Omental fat pad (tissue), 4 donors: ENCODE results near the gene CABLES1. TPM values are rescaled to one million over a fixed set of nuclear protein-coding genes. Genes with fewer than 3 reads are reported as not detected.

Experiments used
- ATAC-seq: fragments of 150-250 bp; one replicate; pipeline ENCODE4 v1.9.1; 2016; ENCODE audit warnings: mild to moderate bottlenecking, moderate library complexity; ENCODE audit not compliant: low FRiP score
- DNase-seq: peaks from one replicate; pipeline ENCODE4 v3.0.0-alpha.2; 2019; ENCODE audit warnings: low spot score
- total RNA-seq, 4 donors: library from RNA; depleted of rRNA; stranded (reverse); fragments of >200 nt; gene quantifications; one replicate each; pipeline ENCODE4 v1.1.0, GENCODE V29; 2016
- TF ChIP-seq, protein P1 (sequence below), 3 donors: fragments of 450-650 bp; IDR thresholded peaks; one replicate each; pipeline ENCODE4 v1.5.1; 2016 to 2017; ENCODE audit warnings: antibody characterized with exemption in 3 of 3, mild to moderate bottlenecking in 3 of 3, moderate library complexity in 2 of 3

Gene CABLES1
- total RNA-seq, 4 donors from 2014 or later = 24.4 to 95.9 (median 30.4) TPM

DNA sequence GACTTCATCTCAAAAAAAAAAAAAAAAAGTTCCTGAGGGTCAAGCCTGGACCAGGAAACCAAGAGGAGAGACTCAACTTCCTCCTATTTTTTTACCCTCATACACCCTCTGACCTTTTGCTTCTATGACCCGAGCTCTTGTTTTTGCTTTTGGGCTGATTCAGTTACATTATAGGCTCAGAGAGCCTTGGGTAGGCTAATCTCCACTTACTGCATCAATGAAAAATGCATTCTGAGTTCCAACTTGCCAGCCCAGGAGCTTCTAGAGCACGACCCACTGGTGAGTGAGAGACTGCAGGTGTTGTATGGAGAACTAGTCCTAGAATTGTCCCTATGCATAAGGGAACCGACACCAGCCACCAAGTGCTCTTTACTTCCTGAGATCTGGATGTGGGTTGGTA lies 91.1 kb downstream of the CABLES1 start:
- ATAC-seq (no peak), DNase-seq (no peak)
- TF ChIP-seq, protein P1, sequence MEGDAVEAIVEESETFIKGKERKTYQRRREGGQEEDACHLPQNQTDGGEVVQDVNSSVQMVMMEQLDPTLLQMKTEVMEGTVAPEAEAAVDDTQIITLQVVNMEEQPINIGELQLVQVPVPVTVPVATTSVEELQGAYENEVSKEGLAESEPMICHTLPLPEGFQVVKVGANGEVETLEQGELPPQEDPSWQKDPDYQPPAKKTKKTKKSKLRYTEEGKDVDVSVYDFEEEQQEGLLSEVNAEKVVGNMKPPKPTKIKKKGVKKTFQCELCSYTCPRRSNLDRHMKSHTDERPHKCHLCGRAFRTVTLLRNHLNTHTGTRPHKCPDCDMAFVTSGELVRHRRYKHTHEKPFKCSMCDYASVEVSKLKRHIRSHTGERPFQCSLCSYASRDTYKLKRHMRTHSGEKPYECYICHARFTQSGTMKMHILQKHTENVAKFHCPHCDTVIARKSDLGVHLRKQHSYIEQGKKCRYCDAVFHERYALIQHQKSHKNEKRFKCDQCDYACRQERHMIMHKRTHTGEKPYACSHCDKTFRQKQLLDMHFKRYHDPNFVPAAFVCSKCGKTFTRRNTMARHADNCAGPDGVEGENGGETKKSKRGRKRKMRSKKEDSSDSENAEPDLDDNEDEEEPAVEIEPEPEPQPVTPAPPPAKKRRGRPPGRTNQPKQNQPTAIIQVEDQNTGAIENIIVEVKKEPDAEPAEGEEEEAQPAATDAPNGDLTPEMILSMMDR (IDR thresholded peaks at IDR 0.05) = no peak

DNA sequence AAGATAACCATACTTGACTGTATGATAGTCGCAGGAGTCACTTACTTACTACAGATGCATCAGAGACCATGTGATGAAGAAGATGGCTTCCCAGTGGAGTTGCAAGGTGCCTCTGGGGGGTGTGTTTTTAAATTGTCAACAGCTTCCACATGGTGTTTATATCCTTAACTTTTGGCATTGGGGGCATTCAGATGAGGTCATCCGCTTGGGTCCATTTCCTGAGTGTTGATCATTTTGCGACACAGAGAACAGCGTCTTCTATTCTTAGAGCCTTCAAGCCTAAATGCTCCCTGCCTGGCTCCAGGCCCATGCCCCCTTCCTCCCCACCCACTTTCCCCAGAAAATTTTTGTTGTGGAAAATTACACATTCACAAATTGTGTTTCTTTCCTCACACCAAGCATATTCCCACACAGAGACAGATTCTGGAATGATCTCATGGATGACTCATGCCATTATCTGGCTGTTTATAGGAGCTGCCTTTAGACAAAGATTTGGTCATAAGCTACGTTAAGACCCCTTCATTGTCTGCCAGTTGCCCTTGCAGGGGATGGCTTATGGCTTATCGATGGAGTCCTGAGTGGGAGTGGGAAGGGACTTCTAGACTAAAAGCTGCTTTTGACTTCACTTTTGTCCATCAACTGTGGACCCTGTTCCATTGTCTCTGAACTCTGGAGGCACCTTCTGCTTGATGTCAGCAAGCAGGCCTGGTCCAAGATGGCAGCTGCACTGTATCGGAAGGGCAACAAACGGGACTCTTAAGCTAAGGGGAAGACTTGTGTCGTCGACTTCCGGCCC lies 91.8 kb downstream of the CABLES1 start:
- peak; percentile 49 for ATAC-seq
- DNase-seq = no peak
- TF ChIP-seq, protein P1 (IDR thresholded peaks at IDR 0.05) = no peak

DNA sequence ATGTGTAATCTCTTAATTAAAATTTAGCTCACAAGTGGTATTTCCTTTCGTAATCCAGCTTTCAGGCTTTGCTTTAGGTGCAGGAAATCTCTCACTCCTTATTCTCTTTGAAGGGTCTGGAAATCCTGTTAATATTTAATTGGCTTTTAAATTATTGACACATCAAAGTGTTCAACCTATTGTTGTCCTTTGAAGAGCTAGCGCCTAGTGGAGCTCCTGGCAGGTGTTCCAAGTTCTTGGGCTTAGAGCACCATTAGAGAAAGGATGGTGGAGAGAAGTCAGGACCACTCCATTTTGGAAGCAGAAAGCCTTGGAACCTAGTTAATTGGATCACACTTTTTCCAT lies 92.4 kb downstream of the CABLES1 start:
- TF ChIP-seq, protein P1 (IDR thresholded peaks at IDR 0.05) = no peak
- DNase-seq = no peak
- no peak for ATAC-seq

DNA sequence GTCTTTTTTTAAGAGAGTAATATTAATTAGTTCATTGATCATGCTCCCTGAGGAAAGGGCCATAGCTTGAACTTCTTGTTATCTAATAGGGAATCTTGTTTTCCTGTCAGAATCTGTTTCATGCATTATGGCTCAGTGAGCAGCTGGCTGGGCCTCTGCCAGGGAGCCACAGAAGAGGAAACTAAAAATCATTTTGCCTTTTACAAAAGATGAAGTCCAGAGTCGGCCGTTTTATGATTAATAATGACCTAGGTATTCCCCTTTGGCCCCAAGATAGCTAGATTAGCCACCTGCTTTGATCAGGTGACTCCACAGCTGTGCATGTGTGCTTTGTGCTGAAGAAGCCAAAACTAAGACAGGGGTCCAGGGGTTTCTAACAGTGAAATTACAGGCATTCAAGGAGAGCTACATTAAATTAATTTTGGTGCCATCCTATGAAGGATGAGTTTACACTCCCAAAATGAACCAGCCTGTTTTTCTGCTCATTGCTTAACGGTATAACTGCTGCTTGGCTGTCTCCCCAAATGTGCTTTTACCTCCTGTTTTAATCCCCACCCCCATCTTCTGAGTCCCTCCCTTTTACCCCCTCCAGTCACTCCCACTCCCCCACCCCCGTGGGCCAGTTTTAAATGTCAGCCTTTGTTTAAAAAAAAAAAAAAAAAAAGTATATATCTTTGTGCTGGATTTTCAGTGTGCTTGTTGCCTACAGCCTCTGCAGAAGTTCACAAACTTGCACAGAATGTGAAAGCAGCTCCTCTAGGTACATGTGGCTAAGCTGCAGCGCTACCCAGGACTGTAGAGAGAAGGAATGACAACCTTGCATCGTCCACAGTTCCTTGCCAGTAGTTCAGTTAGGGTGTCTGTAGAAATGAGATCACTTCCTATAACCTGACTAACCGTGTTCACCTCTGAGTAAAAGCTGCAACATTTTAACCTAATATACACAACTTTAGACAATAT lies 93.1 kb downstream of the CABLES1 start:
- TF ChIP-seq, protein P1 (IDR thresholded peaks at IDR 0.05) = no peak
- ATAC-seq (peak; percentile 34), DNase-seq (no peak)

DNA sequence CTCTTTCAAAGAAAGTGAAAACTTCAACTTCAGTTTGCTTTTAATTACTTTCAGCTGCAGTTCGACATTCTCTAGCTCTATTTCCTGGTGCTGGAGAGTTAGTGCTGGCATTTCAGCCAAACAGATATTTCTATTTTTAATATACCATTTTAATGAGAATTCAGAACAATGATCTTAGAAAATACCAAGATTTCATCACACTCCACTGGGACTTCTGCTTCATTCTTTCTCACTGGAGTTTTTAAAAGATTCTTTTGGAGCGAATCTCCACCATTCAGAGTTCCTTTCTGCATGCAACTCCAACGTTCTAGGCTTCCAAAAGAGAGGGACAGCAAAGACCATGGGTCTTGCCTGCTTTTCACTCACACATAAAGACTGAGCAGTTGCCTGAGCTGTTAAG lies 94.2 kb downstream of the CABLES1 start:
- ATAC-seq (no peak), DNase-seq (no peak)
- TF ChIP-seq, protein P1 (IDR thresholded peaks at IDR 0.05) = no peak

DNA sequence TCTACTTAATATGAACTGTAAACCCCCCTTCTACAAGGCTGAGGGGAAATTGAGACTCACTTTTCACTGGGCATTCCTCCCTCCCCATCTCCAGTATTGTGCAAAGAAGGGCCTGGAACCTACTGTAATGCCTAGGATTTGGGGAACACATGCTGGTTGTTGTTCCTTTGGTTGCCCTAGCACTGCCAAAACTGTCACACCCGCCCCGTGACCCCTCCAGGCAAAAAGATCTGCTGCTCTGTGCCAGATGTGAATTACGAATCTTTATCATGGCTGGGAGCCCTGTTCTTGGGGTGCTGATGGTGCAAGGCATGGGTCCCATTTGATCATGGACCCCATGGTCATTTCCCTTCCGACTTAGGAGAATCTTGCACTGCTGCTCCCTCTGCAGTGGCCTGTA lies 95.4 kb downstream of the CABLES1 start:
- TF ChIP-seq, protein P1 (IDR thresholded peaks at IDR 0.05) = no peak
- DNase-seq = no peak
- ATAC-seq = no peak
